ENCODE measurements around the gene SAMD8. TPM values are rescaled to one million over a fixed set of nuclear protein-coding genes. Genes with fewer than 3 reads are reported as not detected.

Gene SAMD8
- polyA plus RNA-seq, 2 donors: 8.1 to 9.7 TPM

DNA sequence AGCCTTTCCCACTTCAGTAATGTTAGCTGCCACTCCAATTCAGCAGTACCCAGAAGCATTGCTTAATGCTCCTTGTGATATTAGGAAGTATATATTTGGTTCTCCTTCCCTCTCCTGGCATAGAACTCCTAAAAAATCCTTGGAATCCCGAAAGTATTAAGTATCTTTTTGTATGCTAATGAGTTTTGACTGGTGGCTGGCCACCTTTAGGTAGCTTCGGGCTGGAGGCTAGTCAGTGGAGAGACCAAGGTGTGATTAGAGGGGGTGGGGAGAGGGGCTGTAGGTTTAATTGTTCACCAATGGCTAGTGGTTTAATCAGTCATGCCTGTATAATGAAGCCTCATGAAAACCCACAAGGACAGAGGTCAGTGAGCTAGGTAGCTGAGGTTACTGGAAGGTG, 112.1 kb downstream of the SAMD8 start:
- Histone ChIP-seq H3K4me1 (ENCODE audit: control insufficient read depth in 2 of 2, insufficient read depth in 2 of 2, low read length in 1 of 2) (peaks cover 0 to 3% of the 10 kb centered on the region in 2 donors), H3K4me3 (ENCODE audit: low read depth in 1 of 2, low read length in 2 of 2) (no peak overlapping the region), H3K27me3 (ENCODE audit: control insufficient read depth in 1 of 2, insufficient read depth in 2 of 2, low read length in 2 of 2) (no peaks in the 10 kb centered on the region), H3K36me3 (ENCODE audit: control insufficient read depth in 2 of 2, insufficient read depth in 2 of 2, low read length in 1 of 2) (peaks cover 13 to 17% of the 10 kb centered on the region in 2 donors), H3K27ac (ENCODE audit: low read depth in 2 of 2, low read length in 1 of 2) (peak overlapping the region; percentile 61 to 78), H3K9me3 (ENCODE audit: control insufficient read depth in 2 of 2, insufficient read depth in 1 of 2, low read depth in 1 of 2, low read length in 1 of 2) (no peaks in the 10 kb centered on the region)
- WGBS, 2 donors: 36 to 47% methylated on average over 2 of the region's 2 CpGs

DNA sequence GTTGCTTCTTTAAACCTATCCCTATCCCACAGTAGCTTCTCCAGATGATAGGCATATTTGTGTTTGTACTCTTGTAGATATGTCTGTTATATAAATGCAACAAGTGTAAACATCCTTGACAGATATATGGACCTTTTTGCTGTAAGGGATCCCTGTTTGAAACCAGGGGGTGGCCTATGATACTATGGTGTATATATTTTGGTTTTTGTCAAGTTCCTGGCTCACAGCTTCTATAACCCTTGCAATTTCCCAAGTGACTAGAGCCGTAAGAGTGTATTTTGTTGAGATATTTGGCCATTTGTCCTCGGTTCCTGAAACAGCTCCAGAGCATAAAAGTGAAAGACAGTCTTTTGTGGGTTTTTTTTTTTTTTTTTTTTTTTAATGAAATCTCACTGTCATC, 114.6 kb downstream of the SAMD8 start:
- H3K4me3 ChIP-seq (ENCODE audit: low read depth in 1 of 2, low read length in 2 of 2): no peak overlapping the region
- no peaks in the 10 kb centered on the region for H3K27me3 ChIP-seq (ENCODE audit: control insufficient read depth in 1 of 2, insufficient read depth in 2 of 2, low read length in 2 of 2)
- H3K4me1 ChIP-seq (ENCODE audit: control insufficient read depth in 2 of 2, insufficient read depth in 2 of 2, low read length in 1 of 2): peaks cover 0 to 3% of the 10 kb centered on the region in 2 donors
- 39 to 57% methylated on average over 2 of the region's 2 CpGs for WGBS, 2 donors
- H3K9me3 ChIP-seq (ENCODE audit: control insufficient read depth in 2 of 2, insufficient read depth in 1 of 2, low read depth in 1 of 2, low read length in 1 of 2): no peaks in the 10 kb centered on the region
- peaks cover 13% of the 10 kb centered on the region in 2 donors for H3K36me3 ChIP-seq (ENCODE audit: control insufficient read depth in 2 of 2, insufficient read depth in 2 of 2, low read length in 1 of 2)
- H3K27ac ChIP-seq (ENCODE audit: low read depth in 2 of 2, low read length in 1 of 2): peak overlapping the region; percentile 78 to 85

DNA sequence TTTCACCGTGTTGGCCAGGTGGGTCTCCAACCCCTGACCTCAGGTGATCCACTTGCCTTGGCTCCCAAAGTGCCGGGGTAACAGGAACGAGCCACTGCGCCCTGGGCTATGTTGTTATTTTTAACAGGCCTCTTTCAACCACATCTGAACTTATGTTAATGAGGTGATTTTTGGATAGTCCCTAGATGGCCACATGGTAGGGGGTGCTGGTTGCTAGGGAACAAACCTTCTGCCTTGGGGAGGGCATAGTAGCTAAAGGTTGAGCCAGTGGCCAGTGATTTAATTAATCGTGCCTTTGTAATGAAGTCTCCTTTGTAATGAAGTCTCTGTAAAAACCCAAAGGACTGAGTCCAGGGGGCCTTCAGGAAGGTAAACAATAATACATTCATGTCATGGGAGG, 115.2 kb downstream of the SAMD8 start:
- WGBS, 2 donors: 55 to 64% methylated on average over 5 of the region's 5 CpGs
- no peaks in the 10 kb centered on the region for H3K27me3 ChIP-seq (ENCODE audit: control insufficient read depth in 1 of 2, insufficient read depth in 2 of 2, low read length in 2 of 2)
- H3K4me1 ChIP-seq (ENCODE audit: control insufficient read depth in 2 of 2, insufficient read depth in 2 of 2, low read length in 1 of 2): peaks cover 0 to 3% of the 10 kb centered on the region in 2 donors
- H3K4me3 ChIP-seq (ENCODE audit: low read depth in 1 of 2, low read length in 2 of 2): no peak overlapping the region
- peak overlapping the region; percentile 78 to 82 for H3K27ac ChIP-seq (ENCODE audit: low read depth in 2 of 2, low read length in 1 of 2)
- H3K9me3 ChIP-seq (ENCODE audit: control insufficient read depth in 2 of 2, insufficient read depth in 1 of 2, low read depth in 1 of 2, low read length in 1 of 2): no peaks in the 10 kb centered on the region
- H3K36me3 ChIP-seq (ENCODE audit: control insufficient read depth in 2 of 2, insufficient read depth in 2 of 2, low read length in 1 of 2): peaks cover 13 to 17% of the 10 kb centered on the region in 2 donors

DNA sequence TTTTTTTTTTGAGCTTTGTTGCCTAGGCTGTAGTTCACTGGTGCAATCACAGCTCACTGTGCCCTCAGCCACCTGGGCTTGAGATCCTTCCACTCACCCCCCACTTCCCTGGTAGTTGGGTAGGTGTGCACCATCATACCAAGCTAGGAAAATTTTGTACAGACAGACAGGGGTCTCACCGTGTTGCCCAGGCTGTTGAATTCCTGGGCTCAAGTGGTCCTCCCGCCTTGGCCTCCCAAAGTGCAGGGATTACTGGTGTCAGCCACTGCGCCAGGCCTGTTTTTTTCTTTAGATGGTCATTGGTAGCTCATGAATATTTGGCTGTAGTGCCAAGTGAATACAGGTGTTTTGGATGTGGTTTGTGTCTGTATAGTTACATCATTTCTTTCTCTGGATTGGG, 116.8 kb downstream of the SAMD8 start:
- 87 to 90% methylated on average over 3 of the region's 3 CpGs for WGBS, 2 donors
- Histone ChIP-seq H3K27ac (ENCODE audit: low read depth in 2 of 2, low read length in 1 of 2) (peak overlapping the region; percentile 54 to 73), H3K36me3 (ENCODE audit: control insufficient read depth in 2 of 2, insufficient read depth in 2 of 2, low read length in 1 of 2) (peaks cover 13 to 21% of the 10 kb centered on the region in 2 donors)

DNA sequence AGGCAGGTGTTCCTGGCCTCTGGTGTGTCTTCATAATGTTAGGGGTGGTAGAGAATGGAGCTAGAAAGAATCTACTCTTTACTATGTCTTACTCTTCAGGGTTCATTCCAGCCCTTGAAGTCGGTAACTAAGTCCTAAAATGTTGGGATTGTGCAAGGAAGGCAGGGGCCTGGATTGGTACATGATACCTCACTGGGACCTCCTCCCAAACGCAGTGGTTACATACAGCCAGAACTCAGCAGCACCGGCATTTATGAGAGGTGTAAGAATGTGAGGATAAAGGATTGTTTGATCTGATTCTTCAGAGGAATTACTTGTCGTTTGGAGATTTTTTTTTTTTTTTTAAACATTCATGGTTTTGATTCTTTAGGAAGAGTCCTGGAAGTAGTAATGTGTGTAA, 117.4 kb downstream of the SAMD8 start:
- Histone ChIP-seq H3K9me3 (ENCODE audit: control insufficient read depth in 2 of 2, insufficient read depth in 1 of 2, low read depth in 1 of 2, low read length in 1 of 2) (no peaks in the 10 kb centered on the region), H3K27ac (ENCODE audit: low read depth in 2 of 2, low read length in 1 of 2) (peak overlapping the region; percentile 54 to 86), H3K27me3 (ENCODE audit: control insufficient read depth in 1 of 2, insufficient read depth in 2 of 2, low read length in 2 of 2) (no peaks in the 10 kb centered on the region), H3K36me3 (ENCODE audit: control insufficient read depth in 2 of 2, insufficient read depth in 2 of 2, low read length in 1 of 2) (peaks cover 8 to 20% of the 10 kb centered on the region in 2 donors), H3K4me3 (ENCODE audit: low read depth in 1 of 2, low read length in 2 of 2) (no peak overlapping the region), H3K4me1 (ENCODE audit: control insufficient read depth in 2 of 2, insufficient read depth in 2 of 2, low read length in 1 of 2) (peaks cover 0 to 3% of the 10 kb centered on the region in 2 donors)
- 44 to 54% methylated on average over 4 of the region's 4 CpGs for WGBS, 2 donors

More for the DNA sequence above, 116.8 kb downstream of the SAMD8 start:
- Histone ChIP-seq H3K4me1 (ENCODE audit: control insufficient read depth in 2 of 2, insufficient read depth in 2 of 2, low read length in 1 of 2) (peaks cover 0 to 3% of the 10 kb centered on the region in 2 donors), H3K27me3 (ENCODE audit: control insufficient read depth in 1 of 2, insufficient read depth in 2 of 2, low read length in 2 of 2) (no peaks in the 10 kb centered on the region), H3K4me3 (ENCODE audit: low read depth in 1 of 2, low read length in 2 of 2) (no peak overlapping the region), H3K9me3 (ENCODE audit: control insufficient read depth in 2 of 2, insufficient read depth in 1 of 2, low read depth in 1 of 2, low read length in 1 of 2) (no peaks in the 10 kb centered on the region)

DNA sequence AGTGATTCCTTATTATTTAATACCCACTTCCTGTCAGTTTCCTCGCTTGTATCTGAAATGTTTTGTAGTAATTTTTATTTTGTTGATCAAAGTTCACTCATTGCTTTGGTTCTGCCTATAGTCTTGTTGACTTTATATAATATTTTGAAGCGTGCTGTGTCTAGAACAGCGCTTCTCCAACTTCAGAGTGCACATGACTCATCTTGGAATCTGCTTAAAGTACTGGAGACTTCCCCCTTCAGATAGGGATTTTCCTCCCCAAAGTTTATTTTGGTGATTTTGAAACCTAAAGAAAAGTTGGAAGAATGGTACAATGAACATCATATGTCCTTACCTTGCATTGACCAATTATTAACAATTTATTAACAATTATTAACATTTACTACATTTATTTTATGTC, 118.5 kb downstream of the SAMD8 start:
- H3K4me1 ChIP-seq (ENCODE audit: control insufficient read depth in 2 of 2, insufficient read depth in 2 of 2, low read length in 1 of 2): peaks cover 0 to 3% of the 10 kb centered on the region in 2 donors
- peaks cover 0 to 20% of the 10 kb centered on the region in 2 donors for H3K36me3 ChIP-seq (ENCODE audit: control insufficient read depth in 2 of 2, insufficient read depth in 2 of 2, low read length in 1 of 2)
- peak overlapping the region in 1 of 2 donors; percentile 36 for H3K27ac ChIP-seq (ENCODE audit: low read depth in 2 of 2, low read length in 1 of 2)
- H3K27me3 ChIP-seq (ENCODE audit: control insufficient read depth in 1 of 2, insufficient read depth in 2 of 2, low read length in 2 of 2): no peaks in the 10 kb centered on the region
- no peaks in the 10 kb centered on the region for H3K9me3 ChIP-seq (ENCODE audit: control insufficient read depth in 2 of 2, insufficient read depth in 1 of 2, low read depth in 1 of 2, low read length in 1 of 2)
- 52 to 63% methylated on average over 3 of the region's 3 CpGs for WGBS, 2 donors
- H3K4me3 ChIP-seq (ENCODE audit: low read depth in 1 of 2, low read length in 2 of 2): no peak overlapping the region

DNA sequence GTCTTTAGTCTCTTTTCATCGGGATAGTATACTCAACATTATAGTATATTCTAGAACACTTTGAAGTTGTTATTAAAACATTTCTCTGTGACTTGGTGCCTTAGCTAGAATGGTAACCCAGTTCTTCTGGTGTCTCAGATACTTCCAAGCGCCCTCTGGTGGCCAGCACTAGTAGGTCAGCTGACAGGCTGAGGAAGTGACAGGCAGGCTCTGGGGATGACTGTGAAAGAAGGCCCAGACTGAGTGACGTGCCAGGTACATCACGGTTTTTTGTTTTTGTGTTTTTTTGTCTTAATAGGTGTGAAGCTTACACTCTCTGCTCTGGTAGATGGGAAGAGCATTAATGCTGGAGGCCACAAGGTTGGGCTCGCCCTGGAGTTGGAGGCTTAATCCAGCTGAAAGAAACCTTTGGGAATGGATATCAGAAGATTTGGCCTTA, 119.2 kb downstream of the SAMD8 start:
- Histone ChIP-seq H3K4me3 (ENCODE audit: low read depth in 1 of 2, low read length in 2 of 2) (no peak overlapping the region), H3K4me1 (ENCODE audit: control insufficient read depth in 2 of 2, insufficient read depth in 2 of 2, low read length in 1 of 2) (peaks cover 0 to 3% of the 10 kb centered on the region in 2 donors), H3K27me3 (ENCODE audit: control insufficient read depth in 1 of 2, insufficient read depth in 2 of 2, low read length in 2 of 2) (no peaks in the 10 kb centered on the region), H3K36me3 (ENCODE audit: control insufficient read depth in 2 of 2, insufficient read depth in 2 of 2, low read length in 1 of 2) (peaks cover 0 to 20% of the 10 kb centered on the region in 2 donors), H3K9me3 (ENCODE audit: control insufficient read depth in 2 of 2, insufficient read depth in 1 of 2, low read depth in 1 of 2, low read length in 1 of 2) (no peaks in the 10 kb centered on the region), H3K27ac (ENCODE audit: low read depth in 2 of 2, low read length in 1 of 2) (peak overlapping the region; percentile 34 to 52)
- 20 to 21% methylated on average over 5 of the region's 5 CpGs for WGBS, 2 donors

Other genes starting within 250 kb of the SAMD8 start
- gene VDAC2, start 99.1 kb downstream of the SAMD8 start, polyA plus RNA-seq: 100 to 1,000 TPM; 268 to 282 TPM
- gene COMTD1, start 124.3 kb downstream of the SAMD8 start, polyA plus RNA-seq: 100 to 1,000 TPM; 153 to 185 TPM